Colonic mucosa (tissue), 4 donors: ENCODE results near the gene MS4A15. TPM values are rescaled to one million over a fixed set of nuclear protein-coding genes. Genes with fewer than 3 reads are reported as not detected.
A peak's percentile ranks its signal among the peaks of the same experiment; 100 is the strongest.

Experiments used
- DNase-seq: peaks from one replicate; pipeline ENCODE4 v3.0.0-alpha.2; 2020
- H3K27ac ChIP-seq: fragments of 200-600 bp; one replicate; pipeline ENCODE4 v1.8.0; 2021
- H3K27me3 ChIP-seq: fragments of 200-600 bp; one replicate; pipeline ENCODE4 v1.8.0; 2021
- H3K36me3 ChIP-seq: fragments of 200-600 bp; one replicate; pipeline ENCODE4 v1.8.0; 2021
- H3K4me1 ChIP-seq: fragments of 200-600 bp; one replicate; pipeline ENCODE4 v1.8.0; 2021; ENCODE audit warnings: mild to moderate bottlenecking
- H3K4me3 ChIP-seq: fragments of 200-600 bp; one replicate; pipeline ENCODE4 v1.8.0; 2021
- H3K9ac ChIP-seq, 2 donors: one replicate each; pipeline ENCODE4 v1.7.0; 2013; ENCODE audit warnings: control low read depth in 2 of 2, low read depth in 2 of 2, low read length in 2 of 2
- H3K9me3 ChIP-seq: fragments of 200-600 bp; one replicate; pipeline ENCODE4 v1.8.0; 2021
- intact Hi-C: fragments of 100-400 bp; cut with DNase I; formaldehyde crosslinking; loops from one replicate; pipeline ENCODE4 v1.14.1; 2022
- total RNA-seq, 2 donors: library from RNA; stranded (reverse); fragmentation: NEBNext Ultra II Directional in 1 of 2; extraction: Animal tissue kit (Norgen Biotek cat#: 25700) in 1 of 2; gene quantifications; one replicate each; pipeline ENCODE4 v1.2.1, GENCODE V29; 2021
- TF ChIP-seq, protein P1 (sequence below): fragments of 200-600 bp; IDR thresholded peaks from one replicate; pipeline ENCODE4 v1.8.0; 2022; ENCODE audit warnings: antibody characterized with exemption, mild to moderate bottlenecking
- donor health status: healthy.
- donor health status: DM: no; HTN: no; CAD: no.
- donor health status: DM: no; HTN: no; CAD: no.

Gene MS4A15
- total RNA-seq, 2 donors from 2014 or later: 0.13 TPM; not detected in 1

- no peak overlapping the region for H3K9ac ChIP-seq
- H3K4me3 ChIP-seq: no peak overlapping the region
- H3K9me3 ChIP-seq: no peaks in the 10 kb centered on the region
- no peak overlapping the region for H3K27ac ChIP-seq
- H3K27me3 ChIP-seq: no peaks in the 10 kb centered on the region
- no peaks in the 10 kb centered on the region for H3K4me1 ChIP-seq
- TF ChIP-seq, protein P1, sequence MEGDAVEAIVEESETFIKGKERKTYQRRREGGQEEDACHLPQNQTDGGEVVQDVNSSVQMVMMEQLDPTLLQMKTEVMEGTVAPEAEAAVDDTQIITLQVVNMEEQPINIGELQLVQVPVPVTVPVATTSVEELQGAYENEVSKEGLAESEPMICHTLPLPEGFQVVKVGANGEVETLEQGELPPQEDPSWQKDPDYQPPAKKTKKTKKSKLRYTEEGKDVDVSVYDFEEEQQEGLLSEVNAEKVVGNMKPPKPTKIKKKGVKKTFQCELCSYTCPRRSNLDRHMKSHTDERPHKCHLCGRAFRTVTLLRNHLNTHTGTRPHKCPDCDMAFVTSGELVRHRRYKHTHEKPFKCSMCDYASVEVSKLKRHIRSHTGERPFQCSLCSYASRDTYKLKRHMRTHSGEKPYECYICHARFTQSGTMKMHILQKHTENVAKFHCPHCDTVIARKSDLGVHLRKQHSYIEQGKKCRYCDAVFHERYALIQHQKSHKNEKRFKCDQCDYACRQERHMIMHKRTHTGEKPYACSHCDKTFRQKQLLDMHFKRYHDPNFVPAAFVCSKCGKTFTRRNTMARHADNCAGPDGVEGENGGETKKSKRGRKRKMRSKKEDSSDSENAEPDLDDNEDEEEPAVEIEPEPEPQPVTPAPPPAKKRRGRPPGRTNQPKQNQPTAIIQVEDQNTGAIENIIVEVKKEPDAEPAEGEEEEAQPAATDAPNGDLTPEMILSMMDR: no peak
- intact Hi-C loops: no loop called here
- no peaks in the 10 kb centered on the region for H3K36me3 ChIP-seq
- no peak for DNase-seq
Measured at GRCh38 chr11:60766547-60766946, 9.9 kb downstream of the MS4A15 start.

DNA sequence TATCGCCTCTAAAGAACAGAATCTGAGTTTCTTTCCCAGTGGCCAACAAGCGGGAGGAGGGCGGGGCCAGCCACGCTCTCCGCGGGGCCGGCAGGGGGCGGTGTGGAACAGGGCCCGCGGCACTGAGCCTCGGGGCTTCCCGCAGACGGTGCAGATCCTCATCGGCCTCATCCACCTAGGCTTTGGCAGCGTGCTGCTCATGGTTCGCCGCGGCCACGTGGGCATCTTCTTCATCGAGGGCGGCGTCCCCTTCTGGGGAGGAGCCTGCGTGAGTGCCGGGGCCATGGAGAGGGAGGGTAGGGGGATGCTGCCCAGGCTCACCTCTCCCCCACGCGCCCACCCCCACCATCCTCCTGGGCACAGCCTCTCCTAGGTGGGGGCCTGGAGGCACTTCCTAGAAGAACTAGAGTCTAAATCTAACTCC lies 10.7 kb downstream of the MS4A15 start:
- H3K4me1 ChIP-seq: no peaks in the 10 kb centered on the region
- no peaks in the 10 kb centered on the region for H3K27me3 ChIP-seq
- intact Hi-C loops: no loop called here
- no peak overlapping the region for H3K27ac ChIP-seq
- no peaks in the 10 kb centered on the region for H3K36me3 ChIP-seq
- DNase-seq: no peak
- no peak overlapping the region for H3K4me3 ChIP-seq
- H3K9me3 ChIP-seq: no peaks in the 10 kb centered on the region
- TF ChIP-seq, protein P1: peak; percentile 25
- no peak overlapping the region for H3K9ac ChIP-seq

- no peaks in the 10 kb centered on the region for H3K36me3 ChIP-seq
- intact Hi-C loops: no loop called here
- TF ChIP-seq, protein P1: no peak
- no peak for DNase-seq
- no peaks in the 10 kb centered on the region for H3K4me1 ChIP-seq
- no peak overlapping the region for H3K27ac ChIP-seq
- H3K9me3 ChIP-seq: no peaks in the 10 kb centered on the region
- H3K4me3 ChIP-seq: no peak overlapping the region
- H3K9ac ChIP-seq: no peak overlapping the region
- no peaks in the 10 kb centered on the region for H3K27me3 ChIP-seq
Measured at GRCh38 chr11:60768202-60768601, 11.5 kb downstream of the MS4A15 start.

DNA sequence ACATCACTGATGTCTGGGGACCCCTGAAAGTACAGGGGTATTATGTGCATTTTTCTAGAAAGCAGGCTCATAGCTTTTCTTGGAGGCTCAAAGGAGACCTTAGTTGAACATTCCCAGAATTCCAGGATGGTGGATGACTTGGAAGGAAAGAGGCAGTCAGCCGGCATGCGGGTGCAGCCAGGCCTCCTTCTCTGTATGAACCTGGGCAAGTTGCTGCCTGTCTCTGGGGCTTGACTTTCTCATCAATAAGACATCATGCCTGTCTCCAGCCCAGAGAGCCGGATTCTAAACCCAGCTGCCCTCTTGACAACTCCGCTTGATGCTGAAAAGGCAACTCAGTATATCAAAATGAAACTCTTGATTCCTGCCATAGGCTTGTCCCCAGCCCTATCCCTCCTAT lies 12.6 kb downstream of the MS4A15 start:
- DNase-seq: no peak
- Histone ChIP-seq H3K9ac (no peak overlapping the region), H3K36me3 (no peaks in the 10 kb centered on the region), H3K4me1 (no peaks in the 10 kb centered on the region), H3K27ac (no peak overlapping the region), H3K4me3 (no peak overlapping the region), H3K9me3 (no peaks in the 10 kb centered on the region), H3K27me3 (no peaks in the 10 kb centered on the region)
- intact Hi-C loops: no loop called here
- TF ChIP-seq, protein P1: no peak

DNA sequence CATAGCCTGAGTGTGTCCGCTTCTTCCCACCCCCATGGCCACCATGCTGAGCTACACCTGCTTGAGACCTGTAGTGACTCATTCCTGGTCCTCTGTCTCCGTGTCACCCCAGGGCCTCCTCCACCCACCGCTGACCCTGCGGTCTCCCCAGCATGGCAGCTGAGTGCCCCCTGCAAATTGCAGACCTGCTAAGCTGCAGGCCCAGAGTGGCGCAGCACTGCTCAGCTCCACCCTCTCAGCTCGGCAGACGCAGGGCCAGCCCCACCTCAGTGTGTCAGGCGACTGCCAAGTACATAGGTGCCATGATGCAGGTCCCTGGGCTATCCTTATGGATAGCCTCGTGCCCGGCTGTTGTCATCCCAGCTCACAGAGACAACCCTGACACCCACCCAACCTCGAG lies 13.1 kb downstream of the MS4A15 start:
- H3K9me3 ChIP-seq: no peaks in the 10 kb centered on the region
- no peak overlapping the region for H3K9ac ChIP-seq
- no peaks in the 10 kb centered on the region for H3K4me1 ChIP-seq
- no peak for DNase-seq
- no peak overlapping the region for H3K4me3 ChIP-seq
- intact Hi-C loops: no loop called here
- H3K27ac ChIP-seq: no peak overlapping the region
- no peaks in the 10 kb centered on the region for H3K27me3 ChIP-seq
- TF ChIP-seq, protein P1: no peak
- no peaks in the 10 kb centered on the region for H3K36me3 ChIP-seq

DNA sequence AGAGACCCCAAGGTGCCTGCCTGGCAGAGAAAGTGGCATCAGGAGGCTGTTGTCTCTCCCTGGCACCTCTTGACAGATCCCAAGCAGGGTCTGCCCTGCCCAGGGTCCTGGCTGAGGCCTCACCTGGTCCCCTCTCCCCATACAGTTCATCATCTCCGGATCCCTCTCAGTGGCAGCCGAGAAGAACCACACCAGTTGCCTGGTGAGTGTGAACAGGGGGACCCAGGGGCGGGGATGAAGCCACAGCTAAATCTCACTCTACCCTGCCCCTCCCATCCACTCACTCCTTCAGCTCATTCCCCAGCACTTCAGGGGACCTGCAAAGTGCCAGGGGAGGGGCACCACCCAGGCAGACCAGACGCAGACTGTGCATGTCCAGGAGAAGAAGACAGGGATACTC lies 14.5 kb downstream of the MS4A15 start:
- H3K27ac ChIP-seq: no peak overlapping the region

More for the DNA sequence above, 14.5 kb downstream of the MS4A15 start:
- intact Hi-C loops: no loop called here
- no peak overlapping the region for H3K4me3 ChIP-seq
- H3K9me3 ChIP-seq: no peaks in the 10 kb centered on the region
- DNase-seq: no peak
- TF ChIP-seq, protein P1: no peak
- H3K4me1 ChIP-seq: no peaks in the 10 kb centered on the region
- H3K36me3 ChIP-seq: no peaks in the 10 kb centered on the region
- H3K9ac ChIP-seq: no peak overlapping the region
- H3K27me3 ChIP-seq: no peaks in the 10 kb centered on the region
